Ectodermal cell (in vitro differentiated cells): ENCODE results near the gene RIPK1.
"Not testable (repeated sequence)": the region's sequence is repeated elsewhere in the genome, so short reads cannot be mapped to it uniquely, and the experiment has no call there.

Source experiments
- H3K27ac ChIP-seq: 2 replicates; pipeline ENCODE4 v1.7.0; 2013; ENCODE audit warnings: mild to moderate bottlenecking, low read depth, low read length; ENCODE audit not compliant: insufficient read depth, poor library complexity, severe bottlenecking
- H3K27me3 ChIP-seq: 2 replicates; pipeline ENCODE4 v1.7.0; 2013; ENCODE audit warnings: mild to moderate bottlenecking, low read length; ENCODE audit not compliant: insufficient read depth, control insufficient read depth, poor library complexity, severe bottlenecking
- H3K36me3 ChIP-seq: one replicate; pipeline ENCODE4 v1.7.0; 2013; ENCODE audit warnings: low read length; ENCODE audit not compliant: control insufficient read depth, insufficient read depth
- H3K4me1 ChIP-seq: one replicate; pipeline ENCODE4 v1.7.0; 2013; ENCODE audit warnings: low read length; ENCODE audit not compliant: control insufficient read depth, insufficient read depth
- H3K4me3 ChIP-seq: 2 replicates; pipeline ENCODE4 v1.7.0; 2013; ENCODE audit warnings: low read depth, low read length, control low read depth; ENCODE audit not compliant: insufficient read depth
- H3K9me3 ChIP-seq: 2 replicates; pipeline ENCODE4 v1.7.0; 2013; ENCODE audit warnings: mild to moderate bottlenecking, low read length, moderate library complexity; ENCODE audit not compliant: control insufficient read depth
- WGBS, 2 experiments: methylation state at CpG; one replicate each; pipeline ENCODE4 v1.1.7; 2013; ENCODE audit warnings: missing lambda C conversion rate in 2 of 2; 5-methylcytosine and 5-hydroxymethylcytosine counted together

The RIPK1 gene

GRCh38 chr6:3131695-3132094, 63.4 kb downstream of the RIPK1 start:
- no peaks in the 10 kb centered on the region for H3K4me1 ChIP-seq
- H3K36me3 ChIP-seq, result peaks cover 56% of the 10 kb centered on the region
- no peak overlapping the region for H3K27ac ChIP-seq
- H3K4me3 ChIP-seq, result no peak overlapping the region
- H3K27me3 ChIP-seq, result no peaks in the 10 kb centered on the region
- no peaks in the 10 kb centered on the region for H3K9me3 ChIP-seq
- 93 to 94% methylated on average over 15 of the region's 15 CpGs for WGBS, 2 experiments

DNA sequence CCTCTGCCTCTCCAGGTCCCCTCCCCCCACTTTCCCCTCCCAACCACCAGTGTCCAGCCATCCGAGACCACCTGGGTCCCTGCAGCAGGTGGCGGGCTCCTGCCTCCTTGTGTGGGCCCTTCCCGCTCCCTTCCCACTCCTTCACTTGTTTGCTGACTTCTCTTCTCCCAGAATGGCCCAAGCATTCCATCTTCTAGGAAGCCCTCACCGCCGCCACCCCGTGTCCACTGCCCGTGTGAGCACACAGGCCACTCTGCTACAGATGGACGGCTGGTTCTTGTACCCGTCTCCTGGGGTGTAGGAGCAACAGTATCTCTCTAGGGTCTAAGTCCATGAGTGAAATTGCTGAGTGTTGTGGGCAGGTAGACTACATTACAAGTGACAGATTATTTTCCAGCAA, 65.2 kb downstream of the RIPK1 start:
- Histone ChIP-seq H3K9me3 (no peaks in the 10 kb centered on the region), H3K4me3 (no peak overlapping the region), H3K4me1 (no peaks in the 10 kb centered on the region), H3K27me3 (no peaks in the 10 kb centered on the region), H3K27ac (no peak overlapping the region), H3K36me3 (peaks cover 66% of the 10 kb centered on the region)
- 92% methylated on average over 9 of the region's 9 CpGs for WGBS, 2 experiments

- H3K27ac ChIP-seq, result no peak overlapping the region
- 91 to 94% methylated on average over 13 of the region's 13 CpGs for WGBS, 2 experiments
These were observed 67.5 kb downstream of the RIPK1 start for GRCh38 chr6:3135668-3136291.

GRCh38 chr6:3136292-3137011, 68.2 kb downstream of the RIPK1 start:
- Histone ChIP-seq H3K27me3 (no peaks in the 10 kb centered on the region), H3K36me3 (peaks cover 61% of the 10 kb centered on the region), H3K27ac (no peak overlapping the region), H3K9me3 (no peaks in the 10 kb centered on the region), H3K4me1 (no peaks in the 10 kb centered on the region), H3K4me3 (no peak overlapping the region)
- 82 to 87% methylated on average over 6 to 7 of the region's 8 CpGs for WGBS, 2 experiments

More at GRCh38 chr6:3135668-3136291, 67.5 kb downstream of the RIPK1 start:
- Histone ChIP-seq H3K4me3 (no peak overlapping the region), H3K27me3 (no peaks in the 10 kb centered on the region), H3K36me3 (peaks cover 62% of the 10 kb centered on the region), H3K9me3 (no peaks in the 10 kb centered on the region), H3K4me1 (no peaks in the 10 kb centered on the region)

- H3K9me3 ChIP-seq, result no peaks in the 10 kb centered on the region
- H3K27ac ChIP-seq, result no peak overlapping the region
- H3K4me1 ChIP-seq, result no peaks in the 10 kb centered on the region
- WGBS, 2 experiments, result 95 to 96% methylated on average over 12 of the region's 12 CpGs
- no peak overlapping the region for H3K4me3 ChIP-seq
- no peaks in the 10 kb centered on the region for H3K27me3 ChIP-seq
- peaks cover 55% of the 10 kb centered on the region for H3K36me3 ChIP-seq
These were observed 68.9 kb downstream of the RIPK1 start for GRCh38 chr6:3137057-3137777.

- WGBS, 2 experiments, result 98 to 99% methylated on average over 6 of the region's 6 CpGs
- H3K4me3 ChIP-seq, H3K9me3 ChIP-seq, H3K27ac ChIP-seq, H3K27me3 ChIP-seq, H3K4me1 ChIP-seq: not testable (repeated sequence)
- peaks cover 51% of the 10 kb centered on the region for H3K36me3 ChIP-seq
These were observed 69.6 kb downstream of the RIPK1 start for GRCh38 chr6:3137873-3138272.

GRCh38 chr6:3138341-3138740, 70.0 kb downstream of the RIPK1 start:
- no peak overlapping the region for H3K4me3 ChIP-seq
- H3K36me3 ChIP-seq, result peaks cover 47% of the 10 kb centered on the region
- H3K27ac ChIP-seq, result no peak overlapping the region
- no peaks in the 10 kb centered on the region for H3K9me3 ChIP-seq
- WGBS, 2 experiments, result 95 to 100% methylated on average over 1 of the region's 1 CpG
- no peaks in the 10 kb centered on the region for H3K4me1 ChIP-seq
- H3K27me3 ChIP-seq, result no peaks in the 10 kb centered on the region

- Histone ChIP-seq H3K4me3 (no peak overlapping the region), H3K36me3 (peaks cover 47% of the 10 kb centered on the region), H3K27ac (no peak overlapping the region), H3K27me3 (no peaks in the 10 kb centered on the region), H3K9me3 (no peaks in the 10 kb centered on the region), H3K4me1 (no peaks in the 10 kb centered on the region)
- WGBS, 2 experiments, result 84 to 86% methylated on average over 14 of the region's 14 CpGs
These were observed 71.0 kb downstream of the RIPK1 start for GRCh38 chr6:3139090-3139903.

GRCh38 chr6:3140201-3140600, 71.9 kb downstream of the RIPK1 start:
- H3K36me3 ChIP-seq, result peaks cover 52% of the 10 kb centered on the region

GRCh38 chr6:3142536-3142935, 74.2 kb downstream of the RIPK1 start:
- Histone ChIP-seq H3K4me3 (no peak overlapping the region), H3K9me3 (no peaks in the 10 kb centered on the region), H3K27me3 (no peaks in the 10 kb centered on the region), H3K27ac (no peak overlapping the region), H3K4me1 (no peaks in the 10 kb centered on the region), H3K36me3 (peaks cover 37% of the 10 kb centered on the region)

More at GRCh38 chr6:3140201-3140600, 71.9 kb downstream of the RIPK1 start:
- Histone ChIP-seq H3K27me3 (no peaks in the 10 kb centered on the region), H3K27ac (no peak overlapping the region), H3K9me3 (no peaks in the 10 kb centered on the region), H3K4me1 (no peaks in the 10 kb centered on the region), H3K4me3 (no peak overlapping the region)
- 88 to 93% methylated on average over 20 of the region's 20 CpGs for WGBS, 2 experiments
